Fibroblast of pulmonary artery (primary cell): ENCODE measurements around the gene PCDHGA11.
"Not testable (repeated sequence)": the region's sequence is repeated elsewhere in the genome, so short reads cannot be mapped to it uniquely, and the experiment has no call there.

Source experiments
- DNase-seq: peaks from one replicate; pipeline ENCODE4 v3.0.0-alpha.2; 2010; ENCODE audit warnings: low read depth
- H3K4me3 ChIP-seq: replicated peaks from 2 replicates; pipeline ENCODE4 v1.5.1; 2011; ENCODE audit warnings: low read depth, mild to moderate bottlenecking, control low read depth, low read length, moderate library complexity
- CTCF ChIP-seq: IDR thresholded peaks from 2 replicates; pipeline ENCODE4 v1.5.1; 2011; ENCODE audit warnings: mild to moderate bottlenecking, control low read depth, low read length, inconsistent platforms; ENCODE audit errors: missing control alignments

PCDHGA11 gene

GRCh38 chr5:141393267-141393666 lies 27.6 kb upstream of the PCDHGA11 start:
- TF ChIP-seq CTCF, result no peak

DNA sequence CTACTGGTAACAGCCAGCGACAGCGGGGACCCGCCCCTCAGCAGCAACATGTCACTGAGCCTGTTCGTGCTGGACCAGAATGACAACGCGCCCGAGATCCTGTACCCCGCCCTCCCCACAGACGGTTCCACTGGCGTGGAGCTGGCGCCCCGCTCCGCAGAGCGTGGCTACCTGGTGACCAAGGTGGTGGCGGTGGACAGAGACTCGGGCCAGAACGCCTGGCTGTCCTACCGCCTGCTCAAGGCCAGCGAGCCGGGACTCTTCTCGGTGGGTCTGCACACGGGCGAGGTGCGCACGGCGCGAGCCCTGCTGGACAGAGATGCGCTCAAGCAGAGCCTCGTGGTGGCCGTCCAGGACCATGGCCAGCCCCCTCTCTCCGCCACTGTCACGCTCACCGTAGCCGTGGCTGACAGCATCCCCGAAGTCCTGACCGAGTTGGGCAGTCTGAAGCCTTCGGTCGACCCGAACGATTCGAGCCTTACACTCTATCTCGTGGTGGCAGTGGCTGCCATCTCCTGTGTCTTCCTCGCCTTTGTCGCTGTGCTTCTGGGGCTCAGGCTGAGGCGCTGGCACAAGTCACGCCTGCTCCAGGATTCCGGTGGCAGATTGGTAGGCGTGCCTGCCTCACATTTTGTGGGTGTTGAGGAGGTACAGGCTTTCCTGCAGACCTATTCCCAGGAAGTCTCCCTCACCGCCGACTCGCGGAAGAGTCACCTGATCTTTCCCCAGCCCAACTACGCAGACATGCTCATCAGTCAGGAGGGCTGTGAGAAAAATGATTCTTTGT lies 26.3 kb upstream of the PCDHGA11 start:
- not testable (repeated sequence) for H3K4me3 ChIP-seq, DNase-seq

More at GRCh38 chr5:141393267-141393666, 27.6 kb upstream of the PCDHGA11 start:
- no peak for DNase-seq
- no peak overlapping the region for H3K4me3 ChIP-seq

DNA sequence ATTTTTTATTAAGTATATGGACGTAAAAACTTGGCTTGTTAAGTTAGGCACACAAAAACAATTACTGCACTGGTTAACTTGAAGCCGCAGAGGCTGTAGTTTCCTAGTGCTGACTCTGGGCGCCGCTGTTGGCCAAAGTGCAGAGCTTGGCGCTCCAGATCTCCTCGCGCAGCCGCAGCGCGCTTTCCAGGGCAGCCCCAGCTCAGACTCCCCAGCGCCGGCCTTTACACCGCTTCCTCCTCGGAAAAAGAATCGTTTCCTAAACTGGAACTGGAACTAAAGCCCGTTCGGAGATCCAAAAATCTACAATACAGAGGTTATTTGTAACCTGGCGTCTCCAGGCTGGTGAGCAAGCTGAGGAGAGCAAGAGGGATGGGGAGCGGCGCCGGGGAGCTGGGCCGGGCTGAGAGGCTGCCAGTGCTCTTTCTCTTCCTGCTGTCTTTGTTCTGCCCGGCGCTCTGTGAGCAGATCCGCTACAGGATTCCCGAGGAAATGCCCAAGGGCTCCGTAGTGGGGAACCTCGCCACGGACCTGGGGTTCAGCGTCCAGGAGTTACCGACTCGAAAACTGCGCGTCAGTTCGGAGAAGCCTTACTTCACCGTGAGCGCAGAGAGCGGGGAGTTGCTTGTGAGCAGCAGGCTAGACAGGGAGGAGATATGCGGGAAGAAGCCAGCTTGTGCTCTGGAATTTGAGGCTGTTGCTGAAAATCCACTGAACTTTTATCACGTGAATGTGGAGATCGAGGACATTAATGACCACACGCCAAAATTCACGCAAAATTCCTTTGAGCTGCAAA lies 22.9 kb upstream of the PCDHGA11 start, which contains the start of gene PCDHGB5:
PCDHGB5 (plus strand) TSS at position 192 of the 796 bp plus-strand sequence; CDS start at position 373, 181 bp downstream.
- DNase-seq, result peak; percentile 78
- peak within 1 kb of the TSS; percentile 50 for H3K4me3 ChIP-seq

DNA sequence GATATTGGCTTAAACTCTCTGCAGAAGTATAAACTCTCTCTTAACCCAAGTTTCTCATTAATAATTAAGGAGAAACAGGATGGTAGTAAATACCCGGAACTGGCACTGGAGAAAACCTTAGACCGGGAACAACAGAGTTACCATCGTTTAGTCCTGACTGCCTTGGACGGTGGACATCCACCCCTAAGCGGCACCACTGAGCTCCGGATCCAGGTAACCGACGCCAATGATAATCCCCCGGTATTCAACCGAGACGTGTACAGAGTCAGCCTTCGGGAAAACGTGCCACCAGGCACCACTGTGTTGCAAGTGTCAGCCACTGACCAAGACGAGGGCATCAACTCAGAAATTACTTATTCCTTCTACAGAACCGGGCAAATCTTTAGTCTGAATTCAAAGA lies 22.2 kb upstream of the PCDHGA11 start:
- H3K4me3 ChIP-seq, result peak overlapping the region; percentile 28
- no peak for TF ChIP-seq CTCF
- DNase-seq, result no peak

More for the DNA sequence above, 22.9 kb upstream of the PCDHGA11 start, which contains the start of gene PCDHGB5:
- peak; percentile 64 for TF ChIP-seq CTCF

DNA sequence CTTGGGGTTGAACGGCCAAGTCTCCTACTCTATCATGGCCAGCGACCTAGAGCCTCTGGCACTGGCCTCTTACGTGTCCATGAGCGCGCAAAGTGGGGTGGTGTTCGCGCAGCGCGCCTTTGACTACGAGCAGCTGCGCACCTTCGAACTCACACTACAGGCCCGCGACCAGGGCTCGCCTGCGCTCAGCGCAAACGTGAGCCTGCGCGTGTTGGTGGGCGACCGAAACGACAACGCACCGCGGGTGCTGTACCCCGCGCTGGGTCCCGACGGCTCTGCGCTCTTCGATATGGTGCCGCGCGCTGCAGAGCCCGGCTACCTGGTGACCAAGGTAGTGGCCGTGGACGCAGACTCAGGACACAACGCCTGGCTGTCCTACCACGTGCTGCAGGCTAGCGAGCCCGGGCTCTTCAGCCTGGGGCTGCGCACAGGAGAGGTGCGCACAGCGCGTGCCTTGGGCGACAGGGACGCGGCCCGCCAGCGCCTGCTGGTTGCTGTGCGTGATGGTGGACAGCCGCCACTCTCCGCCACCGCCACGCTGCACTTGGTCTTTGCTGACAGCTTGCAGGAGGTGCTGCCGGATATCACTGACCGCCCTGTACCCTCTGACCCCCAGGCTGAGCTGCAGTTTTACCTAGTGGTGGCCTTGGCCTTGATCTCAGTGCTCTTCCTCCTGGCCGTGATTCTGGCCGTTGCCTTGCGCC lies 21.1 kb upstream of the PCDHGA11 start:
- peak overlapping the region; percentile 12 for H3K4me3 ChIP-seq
- TF ChIP-seq CTCF, result no peak
- no peak for DNase-seq

GRCh38 chr5:141402553-141403243 lies 18.2 kb upstream of the PCDHGA11 start, which contains the start of gene PCDHGA9:
Gene PCDHGA9, plus strand, starts transcription at chr5:141402778. Its CDS starts 175 bp downstream, at chr5:141402953.
- H3K4me3 ChIP-seq, result peak within 1 kb of the TSS; percentile 42
- DNase-seq, result peak; percentile 56
- peak; percentile 38 for TF ChIP-seq CTCF
